Hepatocyte (in vitro differentiated cells): ENCODE results near the gene CRB1.

Experiments
- EZH2 ChIP-seq: fragments of 200-600 bp; sonication (generic); IDR thresholded peaks from 2 replicates; pipeline ENCODE4 v1.6.1; 2016; ENCODE audit warnings: antibody characterized with exemption, mild to moderate bottlenecking, borderline replicate concordance
- EZH2phosphoT487 ChIP-seq: fragments of 200-600 bp; sonication (generic); IDR thresholded peaks from one replicate; pipeline ENCODE4 v1.6.1; 2018; ENCODE audit warnings: antibody characterized with exemption, mild to moderate bottlenecking, low read depth, moderate library complexity; ENCODE audit not compliant: unreplicated experiment, severe bottlenecking
- TF ChIP-seq, protein P1 (sequence below): fragments of 200-600 bp; sonication (generic); IDR thresholded peaks from 2 replicates; pipeline ENCODE4 v1.5.1; 2016; ENCODE audit warnings: antibody characterized with exemption, mild to moderate bottlenecking; ENCODE audit not compliant: poor library complexity

GRCh38 chr1:197287863-197288262, 19.8 kb downstream of the CRB1 start:
- TF ChIP-seq EZH2 = no peak
- TF ChIP-seq, protein P1, sequence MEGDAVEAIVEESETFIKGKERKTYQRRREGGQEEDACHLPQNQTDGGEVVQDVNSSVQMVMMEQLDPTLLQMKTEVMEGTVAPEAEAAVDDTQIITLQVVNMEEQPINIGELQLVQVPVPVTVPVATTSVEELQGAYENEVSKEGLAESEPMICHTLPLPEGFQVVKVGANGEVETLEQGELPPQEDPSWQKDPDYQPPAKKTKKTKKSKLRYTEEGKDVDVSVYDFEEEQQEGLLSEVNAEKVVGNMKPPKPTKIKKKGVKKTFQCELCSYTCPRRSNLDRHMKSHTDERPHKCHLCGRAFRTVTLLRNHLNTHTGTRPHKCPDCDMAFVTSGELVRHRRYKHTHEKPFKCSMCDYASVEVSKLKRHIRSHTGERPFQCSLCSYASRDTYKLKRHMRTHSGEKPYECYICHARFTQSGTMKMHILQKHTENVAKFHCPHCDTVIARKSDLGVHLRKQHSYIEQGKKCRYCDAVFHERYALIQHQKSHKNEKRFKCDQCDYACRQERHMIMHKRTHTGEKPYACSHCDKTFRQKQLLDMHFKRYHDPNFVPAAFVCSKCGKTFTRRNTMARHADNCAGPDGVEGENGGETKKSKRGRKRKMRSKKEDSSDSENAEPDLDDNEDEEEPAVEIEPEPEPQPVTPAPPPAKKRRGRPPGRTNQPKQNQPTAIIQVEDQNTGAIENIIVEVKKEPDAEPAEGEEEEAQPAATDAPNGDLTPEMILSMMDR = no peak
- TF ChIP-seq EZH2phosphoT487 = no peak
